Neural cell (in vitro differentiated cells): ENCODE results near the gene SMC1A. TPM values are rescaled to one million over a fixed set of nuclear protein-coding genes. Genes with fewer than 3 reads are reported as not detected.

Experiments used
- H2AFZ ChIP-seq: fragments of 200-600, 300-800 bp; sonication (generic), shearing (Covaris generic); 2 replicates; pipeline ENCODE4 v1.6.0; 2014; ENCODE audit warnings: low read depth, mild to moderate bottlenecking, antibody characterized with exemption, low read length, moderate library complexity
- H3F3A ChIP-seq: fragments of 200-600 bp; shearing (Covaris generic); 2 replicates; pipeline ENCODE4 v1.6.1; 2016; ENCODE audit warnings: mild to moderate bottlenecking, moderate library complexity, mixed read lengths, antibody characterized with exemption, low read length; ENCODE audit not compliant: insufficient read depth, poor library complexity, severe bottlenecking
- H3K27ac ChIP-seq: fragments of 200-600, 300-800 bp; sonication (generic), shearing (Covaris generic); 2 replicates; pipeline ENCODE4 v1.5.1; 2014; ENCODE audit warnings: mild to moderate bottlenecking, low read length, moderate library complexity
- H3K27me3 ChIP-seq: fragments of 300-800, 200-600 bp; sonication (generic), shearing (Covaris generic); 2 replicates; pipeline ENCODE4 v1.6.0; 2014; ENCODE audit warnings: mild to moderate bottlenecking, low read depth, low read length, moderate library complexity; ENCODE audit not compliant: insufficient read depth
- H3K36me3 ChIP-seq: fragments of 300-800, 200-600 bp; sonication (generic), shearing (Covaris generic); 2 replicates; pipeline ENCODE4 v1.5.1; 2014; ENCODE audit warnings: mild to moderate bottlenecking, antibody characterized with exemption, low read length, moderate library complexity; ENCODE audit not compliant: insufficient read depth
- H3K4me2 ChIP-seq: fragments of 300-800, 200-600 bp; sonication (generic), shearing (Covaris generic); 2 replicates; pipeline ENCODE4 v1.6.0; 2014; ENCODE audit warnings: mild to moderate bottlenecking, low read length
- H3K4me3 ChIP-seq: fragments of 300-800, 200-600 bp; sonication (generic), shearing (Covaris generic); 2 replicates; pipeline ENCODE4 v1.5.1; 2014; ENCODE audit warnings: mild to moderate bottlenecking, low read length, moderate library complexity
- H3K79me2 ChIP-seq: fragments of 200-600 bp; shearing (Covaris generic); replicated peaks from 2 replicates; pipeline ENCODE4 v1.6.0; 2014; ENCODE audit warnings: mild to moderate bottlenecking, low read length, moderate library complexity; ENCODE audit not compliant: insufficient read depth
- H3K9ac ChIP-seq: fragments of 300-800, 200-600 bp; sonication (generic), shearing (Covaris generic); 2 replicates; pipeline ENCODE4 v1.6.1; 2016; ENCODE audit warnings: mild to moderate bottlenecking, low read length, mixed read lengths
- H3K9me2 ChIP-seq: fragments of 200-600 bp; shearing (Covaris generic); 2 replicates; pipeline ENCODE4 v1.6.1; 2016; ENCODE audit warnings: mild to moderate bottlenecking, low read length, mixed read lengths; ENCODE audit not compliant: insufficient read depth
- H3K9me3 ChIP-seq: fragments of 200-600, 300-800 bp; sonication (generic), shearing (Covaris generic); 2 replicates; pipeline ENCODE4 v1.6.1; 2016; ENCODE audit warnings: mild to moderate bottlenecking, mixed run types, low read length, moderate library complexity, mixed read lengths
- H4K20me1 ChIP-seq: fragments of 200-600 bp; shearing (Covaris generic); 2 replicates; pipeline ENCODE4 v1.6.1; 2016; ENCODE audit warnings: mild to moderate bottlenecking, mixed run types; ENCODE audit not compliant: insufficient read depth
- EP300 ChIP-seq: fragments of 450-650 bp; conservative IDR thresholded peaks from 2 replicates; pipeline ENCODE4 v1.6.1; 2014; ENCODE audit warnings: antibody characterized with exemption, mild to moderate bottlenecking, moderate library complexity; ENCODE audit not compliant: poor library complexity, severe bottlenecking
- EZH2 ChIP-seq: fragments of 200-600, 300-800 bp; shearing (Covaris generic), sonication (generic); IDR thresholded peaks from 2 replicates; pipeline ENCODE4 v1.6.1; 2014; ENCODE audit warnings: antibody characterized with exemption, low read length, borderline replicate concordance, mild to moderate bottlenecking; ENCODE audit not compliant: insufficient read depth, poor library complexity, severe bottlenecking
- MXI1 ChIP-seq: fragments of 450-650 bp; conservative IDR thresholded peaks from 2 replicates; pipeline ENCODE4 v1.6.1; 2014; ENCODE audit warnings: antibody characterized with exemption, mild to moderate bottlenecking; ENCODE audit not compliant: poor library complexity, severe bottlenecking
- POLR2AphosphoS5 ChIP-seq: IDR thresholded peaks from 2 replicates; pipeline ENCODE4 v1.6.1; 2012
- RAD21 ChIP-seq: fragments of 450-650 bp; conservative IDR thresholded peaks from 2 replicates; pipeline ENCODE4 v1.6.1; 2014; ENCODE audit warnings: antibody characterized with exemption, mild to moderate bottlenecking, moderate library complexity
- SMC3 ChIP-seq: fragments of 450-650 bp; conservative IDR thresholded peaks from 2 replicates; pipeline ENCODE4 v1.6.1; 2014; ENCODE audit warnings: antibody characterized with exemption, mild to moderate bottlenecking, moderate library complexity; ENCODE audit not compliant: poor library complexity
- TAF1 ChIP-seq: IDR thresholded peaks from 2 replicates; pipeline ENCODE4 v1.6.1; 2012; ENCODE audit warnings: low read depth
- polyA plus RNA-seq: library from polyadenylated mRNA; depleted of rRNA; stranded (reverse); fragments of >200 nt; gene quantifications from 2 replicates; pipeline ENCODE4 v1.2.3, GENCODE V29; 2014
- TF ChIP-seq, protein P1 (sequence below): fragments of 450-650 bp; IDR thresholded peaks from 2 replicates; pipeline ENCODE4 v1.5.1; 2014; ENCODE audit warnings: antibody characterized with exemption, mild to moderate bottlenecking, moderate library complexity; ENCODE audit not compliant: poor library complexity, severe bottlenecking
- TF ChIP-seq, protein P2 (sequence below): IDR thresholded peaks from 2 replicates; pipeline ENCODE4 v1.6.1; 2012; ENCODE audit warnings: borderline replicate concordance

SMC1A gene
- polyA plus RNA-seq, 1 donor from 2014 or later, result 11.4 TPM

DNA sequence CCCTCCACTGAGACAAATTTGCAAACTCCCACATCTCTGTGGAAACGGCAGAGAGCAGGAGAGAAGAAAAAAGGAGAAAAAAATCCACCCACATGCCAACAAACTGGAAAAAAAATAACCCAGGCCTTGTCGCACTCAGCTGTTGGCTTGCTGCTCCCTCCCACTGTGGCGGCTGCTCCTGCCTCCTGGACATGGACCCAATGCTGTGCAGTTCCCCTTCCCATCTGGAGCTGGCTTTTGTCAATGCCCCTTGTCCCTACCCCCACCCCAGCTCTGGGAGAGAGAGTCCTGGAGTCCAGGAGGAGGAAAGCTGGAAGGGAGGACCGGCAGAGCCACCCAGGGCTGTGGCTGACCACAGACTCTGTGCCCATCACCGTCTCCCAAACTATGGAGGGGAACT lies 90.2 kb downstream of the SMC1A start:
- Histone ChIP-seq H3K9ac (no peak overlapping the region), H3K27me3 (no peaks in the 10 kb centered on the region), H3K9me3 (no peaks in the 10 kb centered on the region), H2AFZ (no peak overlapping the region), H4K20me1 (no peaks in the 10 kb centered on the region), H3K9me2 (no peaks in the 10 kb centered on the region), H3K27ac (no peak overlapping the region), H3F3A (no peaks in the 10 kb centered on the region), H3K4me3 (no peak overlapping the region), H3K79me2 (no peaks in the 10 kb centered on the region), H3K4me2 (no peak overlapping the region), H3K36me3 (no peaks in the 10 kb centered on the region)
- TF ChIP-seq, protein P1, sequence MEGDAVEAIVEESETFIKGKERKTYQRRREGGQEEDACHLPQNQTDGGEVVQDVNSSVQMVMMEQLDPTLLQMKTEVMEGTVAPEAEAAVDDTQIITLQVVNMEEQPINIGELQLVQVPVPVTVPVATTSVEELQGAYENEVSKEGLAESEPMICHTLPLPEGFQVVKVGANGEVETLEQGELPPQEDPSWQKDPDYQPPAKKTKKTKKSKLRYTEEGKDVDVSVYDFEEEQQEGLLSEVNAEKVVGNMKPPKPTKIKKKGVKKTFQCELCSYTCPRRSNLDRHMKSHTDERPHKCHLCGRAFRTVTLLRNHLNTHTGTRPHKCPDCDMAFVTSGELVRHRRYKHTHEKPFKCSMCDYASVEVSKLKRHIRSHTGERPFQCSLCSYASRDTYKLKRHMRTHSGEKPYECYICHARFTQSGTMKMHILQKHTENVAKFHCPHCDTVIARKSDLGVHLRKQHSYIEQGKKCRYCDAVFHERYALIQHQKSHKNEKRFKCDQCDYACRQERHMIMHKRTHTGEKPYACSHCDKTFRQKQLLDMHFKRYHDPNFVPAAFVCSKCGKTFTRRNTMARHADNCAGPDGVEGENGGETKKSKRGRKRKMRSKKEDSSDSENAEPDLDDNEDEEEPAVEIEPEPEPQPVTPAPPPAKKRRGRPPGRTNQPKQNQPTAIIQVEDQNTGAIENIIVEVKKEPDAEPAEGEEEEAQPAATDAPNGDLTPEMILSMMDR, result no peak
- TF ChIP-seq EP300 (no peak), TAF1 (no peak), SMC3 (no peak), POLR2AphosphoS5 (no peak), EZH2 (no peak), MXI1 (no peak), RAD21 (no peak)
- TF ChIP-seq, protein P2, sequence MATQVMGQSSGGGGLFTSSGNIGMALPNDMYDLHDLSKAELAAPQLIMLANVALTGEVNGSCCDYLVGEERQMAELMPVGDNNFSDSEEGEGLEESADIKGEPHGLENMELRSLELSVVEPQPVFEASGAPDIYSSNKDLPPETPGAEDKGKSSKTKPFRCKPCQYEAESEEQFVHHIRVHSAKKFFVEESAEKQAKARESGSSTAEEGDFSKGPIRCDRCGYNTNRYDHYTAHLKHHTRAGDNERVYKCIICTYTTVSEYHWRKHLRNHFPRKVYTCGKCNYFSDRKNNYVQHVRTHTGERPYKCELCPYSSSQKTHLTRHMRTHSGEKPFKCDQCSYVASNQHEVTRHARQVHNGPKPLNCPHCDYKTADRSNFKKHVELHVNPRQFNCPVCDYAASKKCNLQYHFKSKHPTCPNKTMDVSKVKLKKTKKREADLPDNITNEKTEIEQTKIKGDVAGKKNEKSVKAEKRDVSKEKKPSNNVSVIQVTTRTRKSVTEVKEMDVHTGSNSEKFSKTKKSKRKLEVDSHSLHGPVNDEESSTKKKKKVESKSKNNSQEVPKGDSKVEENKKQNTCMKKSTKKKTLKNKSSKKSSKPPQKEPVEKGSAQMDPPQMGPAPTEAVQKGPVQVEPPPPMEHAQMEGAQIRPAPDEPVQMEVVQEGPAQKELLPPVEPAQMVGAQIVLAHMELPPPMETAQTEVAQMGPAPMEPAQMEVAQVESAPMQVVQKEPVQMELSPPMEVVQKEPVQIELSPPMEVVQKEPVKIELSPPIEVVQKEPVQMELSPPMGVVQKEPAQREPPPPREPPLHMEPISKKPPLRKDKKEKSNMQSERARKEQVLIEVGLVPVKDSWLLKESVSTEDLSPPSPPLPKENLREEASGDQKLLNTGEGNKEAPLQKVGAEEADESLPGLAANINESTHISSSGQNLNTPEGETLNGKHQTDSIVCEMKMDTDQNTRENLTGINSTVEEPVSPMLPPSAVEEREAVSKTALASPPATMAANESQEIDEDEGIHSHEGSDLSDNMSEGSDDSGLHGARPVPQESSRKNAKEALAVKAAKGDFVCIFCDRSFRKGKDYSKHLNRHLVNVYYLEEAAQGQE, result no peak

DNA sequence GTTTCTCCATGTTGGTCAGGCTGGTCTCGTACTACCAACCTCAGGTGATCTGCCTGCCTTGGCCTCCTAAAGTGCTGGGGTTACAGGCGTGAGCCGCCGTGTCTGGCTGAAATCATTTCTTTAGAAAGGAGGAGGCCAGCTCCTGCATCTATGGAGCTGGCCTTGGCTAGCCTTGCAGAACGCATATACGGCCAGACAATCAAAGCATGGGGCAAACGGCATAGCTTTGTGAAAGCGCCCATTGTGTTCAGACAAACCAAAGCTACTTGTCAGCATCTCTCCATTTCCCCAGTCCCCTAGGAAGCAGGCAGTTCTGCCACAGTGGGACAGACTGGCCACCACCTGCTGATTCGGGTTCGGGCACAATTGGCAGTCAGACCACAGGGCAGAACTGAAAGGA lies 92.1 kb downstream of the SMC1A start:
- H4K20me1 ChIP-seq, result no peaks in the 10 kb centered on the region
- no peaks in the 10 kb centered on the region for H3F3A ChIP-seq
- no peak overlapping the region for H3K4me3 ChIP-seq
- no peak overlapping the region for H3K9ac ChIP-seq
- H3K27ac ChIP-seq, result no peak overlapping the region
- no peaks in the 10 kb centered on the region for H3K27me3 ChIP-seq
- TF ChIP-seq, protein P1, result no peak
- TF ChIP-seq POLR2AphosphoS5 (no peak), SMC3 (no peak), EZH2 (no peak), EP300 (no peak), MXI1 (no peak), RAD21 (no peak), TAF1 (no peak)
- TF ChIP-seq, protein P2, result no peak
- no peaks in the 10 kb centered on the region for H3K9me2 ChIP-seq
- no peaks in the 10 kb centered on the region for H3K79me2 ChIP-seq
- H3K4me2 ChIP-seq, result no peak overlapping the region
- no peaks in the 10 kb centered on the region for H3K36me3 ChIP-seq
- H2AFZ ChIP-seq, result no peak overlapping the region
- no peaks in the 10 kb centered on the region for H3K9me3 ChIP-seq
